ENCODE results near the gene PIGS.

The PIGS gene

GRCh38 chr17:28598799-28599310 is 27.5 kb upstream of the PIGS start, which contains the start of gene SPAG5:
Gene SPAG5 (minus strand): TSS chr17:28599025. CDS start chr17:28598946, 79 bp downstream.
- H3K4me1 Mint-ChIP-seq = peaks cover 26% of the 10 kb centered on the region
- no peak for TF ChIP-seq CTCF (IDR thresholded peaks at IDR 0.05)
- peaks cover 35% of the 10 kb centered on the region for H3K36me3 Mint-ChIP-seq (ENCODE audit: low read depth)
- DNase-seq = peak; percentile 93
- H3K9me3 Mint-ChIP-seq = no peaks in the 10 kb centered on the region
- H3K4me3 Mint-ChIP-seq = peak within 1 kb of the TSS; percentile 96
- H3K27me3 Mint-ChIP-seq (ENCODE audit: low read depth, poor library complexity) = no peaks in the 10 kb centered on the region
- peak within 1 kb of the TSS; percentile 98 for H3K27ac Mint-ChIP-seq

- no peaks in the 10 kb centered on the region for H3K9me3 Mint-ChIP-seq
- TF ChIP-seq CTCF (IDR thresholded peaks at IDR 0.05) = no peak
- peak overlapping the region; percentile 98 for H3K27ac Mint-ChIP-seq
- H3K4me1 Mint-ChIP-seq = peaks cover 26% of the 10 kb centered on the region
- no peak for DNase-seq
- peaks cover 35% of the 10 kb centered on the region for H3K36me3 Mint-ChIP-seq (ENCODE audit: low read depth)
- H3K27me3 Mint-ChIP-seq (ENCODE audit: low read depth, poor library complexity) = no peaks in the 10 kb centered on the region
- peak overlapping the region; percentile 96 for H3K4me3 Mint-ChIP-seq
These were observed 27.1 kb upstream of the PIGS start for GRCh38 chr17:28598389-28598788.

- no peaks in the 10 kb centered on the region for H3K27me3 Mint-ChIP-seq (ENCODE audit: low read depth, poor library complexity)
- peaks cover 35% of the 10 kb centered on the region for H3K36me3 Mint-ChIP-seq (ENCODE audit: low read depth)
- peaks cover 26% of the 10 kb centered on the region for H3K4me1 Mint-ChIP-seq
- peak overlapping the region; percentile 96 for H3K4me3 Mint-ChIP-seq
- TF ChIP-seq CTCF (IDR thresholded peaks at IDR 0.05) = no peak
- H3K27ac Mint-ChIP-seq = peak overlapping the region; percentile 98
- no peak for DNase-seq
- H3K9me3 Mint-ChIP-seq = no peaks in the 10 kb centered on the region
These were observed 26.5 kb upstream of the PIGS start for GRCh38 chr17:28597606-28598383.

- peaks cover 3% of the 10 kb centered on the region for H3K27me3 Mint-ChIP-seq (ENCODE audit: low read depth, poor library complexity)
- H3K4me3 Mint-ChIP-seq = no peak overlapping the region
- TF ChIP-seq CTCF (IDR thresholded peaks at IDR 0.05) = no peak
- H3K9me3 Mint-ChIP-seq = no peaks in the 10 kb centered on the region
- peaks cover 67% of the 10 kb centered on the region for H3K36me3 Mint-ChIP-seq (ENCODE audit: low read depth)
- no peak for DNase-seq
- peaks cover 2% of the 10 kb centered on the region for H3K4me1 Mint-ChIP-seq
- H3K27ac Mint-ChIP-seq = no peak overlapping the region
These were observed 20.9 kb upstream of the PIGS start for GRCh38 chr17:28592260-28592659.

GRCh38 chr17:28585851-28586250 is 14.5 kb upstream of the PIGS start:
- TF ChIP-seq CTCF (IDR thresholded peaks at IDR 0.05) = no peak
- no peak for DNase-seq
- Mint-ChIP-seq H3K27ac (no peak overlapping the region), H3K27me3 (ENCODE audit: low read depth, poor library complexity) (peaks cover 6% of the 10 kb centered on the region), H3K4me1 (no peaks in the 10 kb centered on the region), H3K36me3 (ENCODE audit: low read depth) (peaks cover 37% of the 10 kb centered on the region), H3K9me3 (no peaks in the 10 kb centered on the region), H3K4me3 (no peak overlapping the region)

GRCh38 chr17:28584434-28584833 is 13.1 kb upstream of the PIGS start:
- Mint-ChIP-seq H3K27ac (no peak overlapping the region), H3K4me1 (no peaks in the 10 kb centered on the region), H3K4me3 (no peak overlapping the region), H3K36me3 (ENCODE audit: low read depth) (peaks cover 45% of the 10 kb centered on the region), H3K9me3 (no peaks in the 10 kb centered on the region), H3K27me3 (ENCODE audit: low read depth, poor library complexity) (peaks cover 6% of the 10 kb centered on the region)
- TF ChIP-seq CTCF (IDR thresholded peaks at IDR 0.05) = no peak
- no peak for DNase-seq
